ENCODE data around the gene SOX6. TPM values are rescaled to one million over a fixed set of nuclear protein-coding genes. Genes with fewer than 3 reads are reported as not detected.

SOX6 gene
- polyA plus RNA-seq, 3 donors = not detected

- Mint-ChIP-seq H3K36me3 (no peaks in the 10 kb centered on the region), H3K27me3 (ENCODE audit: low read depth in 3 of 3) (no peaks in the 10 kb centered on the region), H3K4me1 (no peaks in the 10 kb centered on the region), H3K4me3 (no peak overlapping the region), H3K9me3 (peaks cover 0 to 2% (median 0%) of the 10 kb centered on the region in 7 donors), H3K27ac (no peak overlapping the region)
- no CpG with 5 or more reads among the region's 3 CpGs for WGBS (ENCODE audit: insufficient coverage)
- Histone ChIP-seq H2AFZ (ENCODE audit: insufficient read depth, low read depth, low read length, poor library complexity, severe bottlenecking) (no peak overlapping the region), H3K27me3 (ENCODE audit: control insufficient read depth in 2 of 2, insufficient read depth in 2 of 2, low read length in 2 of 2) (no peaks in the 10 kb centered on the region), H4K20me1 (ENCODE audit: insufficient read depth, low read length) (no peaks in the 10 kb centered on the region), H3K79me2 (ENCODE audit: insufficient read depth, low read length) (no peaks in the 10 kb centered on the region), H3K9ac (ENCODE audit: insufficient read depth, low read length, poor library complexity, severe bottlenecking) (no peak overlapping the region), H3K4me3 (replicated peaks in 1 of 3; ENCODE audit: low read depth in 2 of 3, low read length in 3 of 3) (no peak overlapping the region), H3K27ac (ENCODE audit: low read depth in 1 of 2, low read length in 2 of 2) (no peak overlapping the region), H3K36me3 (replicated peaks in 1 of 2; ENCODE audit: control insufficient read depth in 1 of 2, insufficient read depth in 2 of 2, low read length in 2 of 2) (no peaks in the 10 kb centered on the region), H3K4me2 (replicated peaks; ENCODE audit: extremely low read depth, low read length, poor library complexity, severe bottlenecking) (no peak overlapping the region), H3K9me3 (replicated peaks in 1 of 2; ENCODE audit: control insufficient read depth in 1 of 2, insufficient read depth in 1 of 2, low read length in 2 of 2) (no peaks in the 10 kb centered on the region), H3K4me1 (ENCODE audit: control insufficient read depth in 1 of 2, insufficient read depth in 2 of 2, low read length in 2 of 2) (no peaks in the 10 kb centered on the region)
- no peak for DNase-seq
- no peak for TF ChIP-seq CTCF (IDR thresholded peaks at IDR 0.05)
- intact Hi-C loops (cut with micrococcal nuclease) = no loop called here
Measured at GRCh38 chr11:16289541-16289940, 66.8 kb downstream of the SOX6 start.

GRCh38 chr11:16287630-16288280 is 68.6 kb downstream of the SOX6 start:
- TF ChIP-seq CTCF (IDR thresholded peaks at IDR 0.05) = no peak
- no CpG with 5 or more reads among the region's 3 CpGs for WGBS (ENCODE audit: insufficient coverage)
- no peak overlapping the region for H3K27ac Mint-ChIP-seq
- H3K4me3 Mint-ChIP-seq = no peak overlapping the region
- no peak overlapping the region for H3K9ac ChIP-seq (ENCODE audit: insufficient read depth, low read length, poor library complexity, severe bottlenecking)
- H3K4me2 ChIP-seq (replicated peaks; ENCODE audit: extremely low read depth, low read length, poor library complexity, severe bottlenecking) = no peak overlapping the region
- no peak overlapping the region for H3K27ac ChIP-seq (ENCODE audit: low read depth in 1 of 2, low read length in 2 of 2)
- no peak overlapping the region for H3K4me3 ChIP-seq (replicated peaks in 1 of 3; ENCODE audit: low read depth in 2 of 3, low read length in 3 of 3)
- DNase-seq = no peak
- intact Hi-C loops (cut with micrococcal nuclease) = no loop called here
- H3K9me3 Mint-ChIP-seq = peaks cover 0 to 2% (median 0%) of the 10 kb centered on the region in 7 donors
- H3K36me3 ChIP-seq (replicated peaks in 1 of 2; ENCODE audit: control insufficient read depth in 1 of 2, insufficient read depth in 2 of 2, low read length in 2 of 2) = no peaks in the 10 kb centered on the region
- H3K4me1 ChIP-seq (ENCODE audit: control insufficient read depth in 1 of 2, insufficient read depth in 2 of 2, low read length in 2 of 2) = no peaks in the 10 kb centered on the region
- no peaks in the 10 kb centered on the region for H3K27me3 Mint-ChIP-seq (ENCODE audit: low read depth in 3 of 3)
- no peaks in the 10 kb centered on the region for H3K9me3 ChIP-seq (replicated peaks in 1 of 2; ENCODE audit: control insufficient read depth in 1 of 2, insufficient read depth in 1 of 2, low read length in 2 of 2)
- no peaks in the 10 kb centered on the region for H3K27me3 ChIP-seq (ENCODE audit: control insufficient read depth in 2 of 2, insufficient read depth in 2 of 2, low read length in 2 of 2)
- H3K36me3 Mint-ChIP-seq = no peaks in the 10 kb centered on the region
- H3K4me1 Mint-ChIP-seq = no peaks in the 10 kb centered on the region
- H4K20me1 ChIP-seq (ENCODE audit: insufficient read depth, low read length) = no peaks in the 10 kb centered on the region
- H2AFZ ChIP-seq (ENCODE audit: insufficient read depth, low read depth, low read length, poor library complexity, severe bottlenecking) = no peak overlapping the region
- H3K79me2 ChIP-seq (ENCODE audit: insufficient read depth, low read length) = no peaks in the 10 kb centered on the region
